ENCODE results near the gene SIPA1L3. TPM values are rescaled to one million over a fixed set of nuclear protein-coding genes. Genes with fewer than 3 reads are reported as not detected.
A peak's percentile ranks its signal among the peaks of the same experiment; 100 is the strongest.

SIPA1L3 gene
- total and polyA plus RNA-seq, 12 donors, result 2.2 to 24.1 (median 11.8) TPM

DNA sequence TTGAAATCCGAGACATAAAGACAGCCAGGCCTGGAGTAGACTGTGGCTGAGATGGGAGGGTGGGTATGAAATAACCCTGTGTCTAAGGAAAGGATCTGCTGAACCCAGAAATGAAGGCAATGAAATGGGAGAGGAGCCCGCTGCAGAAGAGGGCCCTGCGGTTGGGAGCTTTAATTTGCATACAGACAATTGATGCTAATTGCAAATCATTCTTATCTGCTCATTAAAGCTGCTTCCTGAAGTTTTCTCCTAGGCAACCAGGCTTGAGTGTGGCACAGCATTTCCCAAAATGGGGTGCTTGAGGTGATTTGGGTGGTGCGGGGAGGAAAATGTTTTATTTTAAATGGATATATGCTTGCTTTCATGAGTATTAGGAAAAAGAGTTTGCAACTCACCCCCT is 261.6 kb downstream of the SIPA1L3 start:
- Histone ChIP-seq H3K36me3 (replicated peaks in 1 of 2) (peaks cover 0 to 7% of the 10 kb centered on the region in 2 donors), H3K4me3 (no peak overlapping the region), H3K27me3 (no peaks in the 10 kb centered on the region), H3K9me3 (replicated peaks in 1 of 3) (no peaks in the 10 kb centered on the region), H3K4me1 (replicated peaks in 1 of 2) (no peaks in the 10 kb centered on the region), H3K27ac (no peak overlapping the region)
- 90 to 96% (median 94%) methylated on average over 4 of the region's 4 CpGs for WGBS, 4 donors
- no peak for DNase-seq
- intact Hi-C loops (cut with DNase I), result no loop called here
- TF ChIP-seq, protein P1, sequence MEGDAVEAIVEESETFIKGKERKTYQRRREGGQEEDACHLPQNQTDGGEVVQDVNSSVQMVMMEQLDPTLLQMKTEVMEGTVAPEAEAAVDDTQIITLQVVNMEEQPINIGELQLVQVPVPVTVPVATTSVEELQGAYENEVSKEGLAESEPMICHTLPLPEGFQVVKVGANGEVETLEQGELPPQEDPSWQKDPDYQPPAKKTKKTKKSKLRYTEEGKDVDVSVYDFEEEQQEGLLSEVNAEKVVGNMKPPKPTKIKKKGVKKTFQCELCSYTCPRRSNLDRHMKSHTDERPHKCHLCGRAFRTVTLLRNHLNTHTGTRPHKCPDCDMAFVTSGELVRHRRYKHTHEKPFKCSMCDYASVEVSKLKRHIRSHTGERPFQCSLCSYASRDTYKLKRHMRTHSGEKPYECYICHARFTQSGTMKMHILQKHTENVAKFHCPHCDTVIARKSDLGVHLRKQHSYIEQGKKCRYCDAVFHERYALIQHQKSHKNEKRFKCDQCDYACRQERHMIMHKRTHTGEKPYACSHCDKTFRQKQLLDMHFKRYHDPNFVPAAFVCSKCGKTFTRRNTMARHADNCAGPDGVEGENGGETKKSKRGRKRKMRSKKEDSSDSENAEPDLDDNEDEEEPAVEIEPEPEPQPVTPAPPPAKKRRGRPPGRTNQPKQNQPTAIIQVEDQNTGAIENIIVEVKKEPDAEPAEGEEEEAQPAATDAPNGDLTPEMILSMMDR (IDR thresholded peaks at IDR 0.05), result no peak
- no peak for TF ChIP-seq POLR2A (IDR thresholded peaks at IDR 0.05)

DNA sequence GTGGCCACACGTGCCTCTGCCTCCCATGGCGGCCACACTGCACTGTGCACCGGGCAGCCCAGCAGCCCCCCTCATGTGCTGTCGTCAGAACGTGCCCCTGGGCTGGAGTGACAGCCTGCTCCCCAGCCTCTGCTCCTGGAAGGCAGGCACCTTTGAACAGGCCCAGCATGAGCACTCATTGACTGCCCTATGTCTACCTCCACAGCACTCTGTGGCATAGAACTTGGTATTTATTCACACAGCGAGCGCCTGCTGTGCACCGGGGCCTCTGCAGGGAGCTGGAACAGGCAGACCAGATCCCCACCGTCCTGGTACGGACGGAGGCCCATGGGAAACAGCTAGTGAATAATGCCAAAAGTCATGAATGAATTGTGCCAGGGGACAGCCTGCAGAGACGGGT is 263.3 kb downstream of the SIPA1L3 start:
- WGBS, 4 donors, result 85 to 92% (median 89%) methylated on average over 8 to 12 of the region's 12 CpGs
- Histone ChIP-seq H3K4me1 (replicated peaks in 1 of 2) (no peaks in the 10 kb centered on the region), H3K36me3 (replicated peaks in 1 of 2) (no peaks in the 10 kb centered on the region), H3K4me3 (no peak overlapping the region), H3K27me3 (no peaks in the 10 kb centered on the region), H3K27ac (no peak overlapping the region), H3K9me3 (replicated peaks in 1 of 3) (no peaks in the 10 kb centered on the region)
- TF ChIP-seq, protein P1 (IDR thresholded peaks at IDR 0.05), result no peak
- TF ChIP-seq POLR2A (IDR thresholded peaks at IDR 0.05), result no peak
- intact Hi-C loops (cut with DNase I), result no loop called here
- DNase-seq, result no peak

DNA sequence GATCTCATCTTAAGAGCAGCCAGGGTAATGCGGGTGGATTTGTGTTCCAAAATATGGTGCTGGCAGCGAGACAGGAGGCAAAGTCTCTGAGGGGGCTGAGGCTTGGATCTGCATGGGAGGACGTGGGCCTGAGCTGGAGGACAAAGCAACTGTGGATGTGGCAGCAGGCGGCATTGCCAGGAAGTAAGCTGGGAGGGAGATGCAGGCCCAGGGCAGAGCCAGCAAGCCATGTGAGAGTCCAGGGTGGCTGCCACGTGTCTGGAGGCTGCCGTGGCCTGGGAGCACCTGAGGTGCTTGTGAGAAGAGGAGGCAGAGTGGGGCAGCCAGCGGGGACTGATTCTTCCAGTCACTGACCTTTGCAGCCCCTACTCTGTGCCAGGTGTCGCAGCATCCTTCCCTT is 265.0 kb downstream of the SIPA1L3 start:
- no peak overlapping the region for H3K27ac ChIP-seq
- WGBS, 4 donors, result 93 to 99% (median 97%) methylated on average over 7 to 8 of the region's 8 CpGs
- no peaks in the 10 kb centered on the region for H3K4me1 ChIP-seq (replicated peaks in 1 of 2)
- H3K9me3 ChIP-seq (replicated peaks in 1 of 3), result no peaks in the 10 kb centered on the region
- intact Hi-C loops (cut with DNase I), result no loop called here
- no peaks in the 10 kb centered on the region for H3K36me3 ChIP-seq (replicated peaks in 1 of 2)
- H3K4me3 ChIP-seq, result no peak overlapping the region
- H3K27me3 ChIP-seq, result no peaks in the 10 kb centered on the region
- TF ChIP-seq, protein P1 (IDR thresholded peaks at IDR 0.05), result no peak
- no peak for TF ChIP-seq POLR2A (IDR thresholded peaks at IDR 0.05)
- DNase-seq, result no peak

DNA sequence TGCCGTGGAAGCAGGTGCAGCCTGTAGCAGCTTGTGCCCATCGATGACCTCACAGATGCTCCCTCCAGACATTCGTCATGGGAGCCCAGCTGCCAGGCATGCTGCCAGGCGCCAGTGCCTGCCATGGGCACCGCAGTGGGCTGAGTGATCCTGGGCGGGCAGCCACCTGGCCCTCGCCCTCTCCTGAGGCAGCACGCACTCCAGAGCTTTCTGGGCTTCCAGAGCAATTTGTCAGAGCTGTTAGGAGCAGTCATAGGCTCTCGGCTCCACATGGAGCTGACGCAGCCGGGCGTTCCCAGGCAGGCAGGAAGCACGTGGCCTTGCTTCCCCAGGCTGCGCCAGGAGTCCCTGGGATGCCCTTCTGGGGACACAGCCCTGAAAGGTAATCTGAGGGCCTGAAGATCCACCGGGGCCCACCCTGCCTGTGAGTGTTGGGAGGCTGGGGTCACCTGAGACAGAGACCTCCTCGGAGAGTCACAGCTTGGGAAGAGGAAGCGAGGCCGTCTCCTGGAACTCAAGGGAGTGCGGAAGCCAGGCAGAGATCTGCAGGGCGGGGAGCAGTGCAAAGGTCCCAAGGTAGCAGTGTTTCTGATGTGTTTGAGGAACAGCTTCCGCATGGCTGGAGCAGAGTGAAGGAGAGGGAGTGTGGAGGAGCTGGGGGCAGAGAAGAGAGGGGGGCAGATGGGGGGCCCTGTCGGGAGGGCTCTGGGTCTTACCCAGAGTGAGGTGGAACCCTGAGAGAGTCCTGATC is 266.5 kb downstream of the SIPA1L3 start:
- H3K4me3 ChIP-seq, result no peak overlapping the region
- no peaks in the 10 kb centered on the region for H3K36me3 ChIP-seq (replicated peaks in 1 of 2)
- intact Hi-C loops (cut with DNase I), result no loop called here
- H3K4me1 ChIP-seq (replicated peaks in 1 of 2), result no peaks in the 10 kb centered on the region
- H3K27ac ChIP-seq, result peak overlapping the region in 2 of 5 donors; percentile 75 to 83
- DNase-seq, result peak; percentile 90 to 96 (median 94)
- 52 to 68% (median 59%) methylated on average over 12 to 22 of the region's 22 CpGs for WGBS, 4 donors
- TF ChIP-seq, protein P1 (IDR thresholded peaks at IDR 0.05), result no peak
- peak in 1 of 2 donors; percentile 31 for TF ChIP-seq POLR2A (IDR thresholded peaks at IDR 0.05)
- H3K9me3 ChIP-seq (replicated peaks in 1 of 3), result no peaks in the 10 kb centered on the region
- H3K27me3 ChIP-seq, result no peaks in the 10 kb centered on the region

Measured in adrenal gland (tissue), 12 donors.